Loucy (cell line): ENCODE results near the gene POLRMT.

Experiments used
- H2AFZ ChIP-seq: fragments of 200-600 bp; sonication (generic); 2 replicates; pipeline ENCODE4 v1.6.0; 2016; ENCODE audit warnings: antibody characterized with exemption, mild to moderate bottlenecking, low read length, moderate library complexity
- H3F3A ChIP-seq: fragments of 200-600 bp; 2 replicates; pipeline ENCODE4 v1.6.0; 2016; ENCODE audit warnings: antibody characterized with exemption, low read depth, mild to moderate bottlenecking
- H3K27me3 ChIP-seq: fragments of 200-600 bp; sonication (generic); 2 replicates; pipeline ENCODE4 v1.6.1; 2014; ENCODE audit warnings: low read length, mild to moderate bottlenecking; ENCODE audit not compliant: insufficient read depth, poor library complexity, severe bottlenecking
- H3K36me3 ChIP-seq: fragments of 200-600 bp; sonication (generic); 2 replicates; pipeline ENCODE4 v1.6.1; 2016; ENCODE audit warnings: low read length; ENCODE audit not compliant: insufficient read depth
- H3K4me1 ChIP-seq: fragments of 200-600 bp; sonication (generic); 2 replicates; pipeline ENCODE4 v1.5.1; 2014; ENCODE audit warnings: low read length, mild to moderate bottlenecking; ENCODE audit not compliant: insufficient read depth, poor library complexity, severe bottlenecking
- H3K4me2 ChIP-seq: fragments of 200-600 bp; sonication (generic); 2 replicates; pipeline ENCODE4 v1.6.0; 2014; ENCODE audit warnings: antibody characterized with exemption, low read length, low read depth, mild to moderate bottlenecking; ENCODE audit not compliant: poor library complexity, severe bottlenecking
- H3K4me3 ChIP-seq: fragments of 200-600 bp; sonication (generic); 2 replicates; pipeline ENCODE4 v1.5.1; 2014; ENCODE audit warnings: low read length, mild to moderate bottlenecking, mixed read lengths; ENCODE audit not compliant: poor library complexity, severe bottlenecking
- H3K79me2 ChIP-seq: fragments of 200-600 bp; sonication (generic); 2 replicates; pipeline ENCODE4 v1.6.1; 2014; ENCODE audit warnings: low read length; ENCODE audit not compliant: insufficient read depth
- H3K9ac ChIP-seq: fragments of 200-600 bp; sonication (generic); 2 replicates; pipeline ENCODE4 v1.6.0; 2014; ENCODE audit warnings: mild to moderate bottlenecking, low read depth, low read length, moderate library complexity; ENCODE audit not compliant: poor library complexity, severe bottlenecking
- H3K9me2 ChIP-seq: fragments of 200-600 bp; sonication (generic); replicated peaks from 2 replicates; pipeline ENCODE4 v1.6.1; 2016; ENCODE audit warnings: low read depth, low read length, mixed read lengths
- H3K9me3 ChIP-seq: fragments of 200-600 bp; sonication (generic); 2 replicates; pipeline ENCODE4 v1.6.1; 2014; ENCODE audit warnings: mild to moderate bottlenecking, antibody characterized with exemption, low read length, low read depth; ENCODE audit not compliant: insufficient read depth
- H4K20me1 ChIP-seq: fragments of 200-600 bp; sonication (generic); 2 replicates; pipeline ENCODE4 v1.6.0; 2014; ENCODE audit warnings: antibody characterized with exemption, low read length, mild to moderate bottlenecking; ENCODE audit not compliant: insufficient read depth, poor library complexity, severe bottlenecking
- CTCF ChIP-seq: fragments of 200-600 bp; sonication (generic); conservative IDR thresholded peaks from 2 replicates; pipeline ENCODE4 v1.5.1; 2014; ENCODE audit warnings: mild to moderate bottlenecking, antibody characterized with exemption, low read length
- EZH2phosphoT487 ChIP-seq: fragments of 200-600 bp; IDR thresholded peaks from 2 replicates; pipeline ENCODE4 v1.6.1; 2018; ENCODE audit warnings: antibody characterized with exemption, mild to moderate bottlenecking, moderate library complexity, borderline replicate concordance

The POLRMT gene

GRCh38 chr19:677601-678436 lies 44.5 kb upstream of the POLRMT start:
- Histone ChIP-seq H3K9me2 (no peaks in the 10 kb centered on the region), H3K4me1 (peaks cover 15% of the 10 kb centered on the region), H3K27me3 (no peaks in the 10 kb centered on the region), H2AFZ (no peak overlapping the region), H3K79me2 (peaks cover 7% of the 10 kb centered on the region; the same call in 1 of the 2 replicates), H3F3A (no peaks in the 10 kb centered on the region), H3K36me3 (no peaks in the 10 kb centered on the region), H4K20me1 (no peaks in the 10 kb centered on the region), H3K4me3 (no peak overlapping the region), H3K9ac (no peak overlapping the region), H3K4me2 (no peak overlapping the region), H3K9me3 (no peaks in the 10 kb centered on the region)
- TF ChIP-seq CTCF, result no peak
- TF ChIP-seq EZH2phosphoT487, result no peak

GRCh38 chr19:677201-677600 lies 43.9 kb upstream of the POLRMT start:
- Histone ChIP-seq H3K9ac (no peak overlapping the region), H3K27me3 (no peaks in the 10 kb centered on the region), H3K4me1 (peaks cover 15% of the 10 kb centered on the region), H3K79me2 (peaks cover 7% of the 10 kb centered on the region; the same call in 1 of the 2 replicates), H3K9me3 (no peaks in the 10 kb centered on the region), H3K9me2 (no peaks in the 10 kb centered on the region), H3K4me2 (no peak overlapping the region), H2AFZ (no peak overlapping the region), H3K4me3 (no peak overlapping the region), H4K20me1 (no peaks in the 10 kb centered on the region), H3K36me3 (no peaks in the 10 kb centered on the region), H3F3A (no peaks in the 10 kb centered on the region)
- no peak for TF ChIP-seq CTCF
- TF ChIP-seq EZH2phosphoT487, result no peak

- Histone ChIP-seq H3K9ac (no peak within 1 kb of the TSS), H3K4me2 (no peak within 1 kb of the TSS)
These were observed 43.2 kb upstream of the POLRMT start, which contains the start of gene FSTL3 for GRCh38 chr19:676339-677105. TSS of gene FSTL3 (plus strand) at chr19:676392. CDS start at chr19:676424, 32 bp downstream.

More at GRCh38 chr19:676339-677105, 43.2 kb upstream of the POLRMT start, which contains the start of gene FSTL3:
- no peaks in the 10 kb centered on the region for H3K9me2 ChIP-seq
- no peaks in the 10 kb centered on the region for H3F3A ChIP-seq
- no peaks in the 10 kb centered on the region for H3K36me3 ChIP-seq
- no peaks in the 10 kb centered on the region for H4K20me1 ChIP-seq
- H3K27me3 ChIP-seq, result no peaks in the 10 kb centered on the region
- no peak within 1 kb of the TSS for H3K4me3 ChIP-seq
- TF ChIP-seq EZH2phosphoT487, result no peak
- TF ChIP-seq CTCF, result no peak
- H3K9me3 ChIP-seq, result no peaks in the 10 kb centered on the region
- H3K79me2 ChIP-seq, result peaks cover 7% of the 10 kb centered on the region; the same call in 1 of the 2 replicates
- peaks cover 12% of the 10 kb centered on the region for H3K4me1 ChIP-seq
- no peak within 1 kb of the TSS for H2AFZ ChIP-seq
